Right renal pelvis (tissue), 4 donors: ENCODE data around the gene IFI27L2. TPM values are rescaled to one million over a fixed set of nuclear protein-coding genes. Genes with fewer than 3 reads are reported as not detected.

ENCODE experiments used
- DNase-seq, 4 donors: peaks; one replicate each; pipeline ENCODE4 v3.0.0-alpha.2; 2013; ENCODE audit warnings: low read depth in 4 of 4, low spot score in 3 of 4, missing footprints in 1 of 4
- polyA plus RNA-seq, 4 donors: library from polyadenylated mRNA; unstranded; fragments of 120-200 nt; gene quantifications; one replicate each; pipeline ENCODE4 v1.2.1, GENCODE V29; 2013; ENCODE audit not compliant: insufficient read length in 4 of 4

IFI27L2 gene
- polyA plus RNA-seq, 4 donors = 21.2 to 31.1 (median 27.2) TPM

DNA sequence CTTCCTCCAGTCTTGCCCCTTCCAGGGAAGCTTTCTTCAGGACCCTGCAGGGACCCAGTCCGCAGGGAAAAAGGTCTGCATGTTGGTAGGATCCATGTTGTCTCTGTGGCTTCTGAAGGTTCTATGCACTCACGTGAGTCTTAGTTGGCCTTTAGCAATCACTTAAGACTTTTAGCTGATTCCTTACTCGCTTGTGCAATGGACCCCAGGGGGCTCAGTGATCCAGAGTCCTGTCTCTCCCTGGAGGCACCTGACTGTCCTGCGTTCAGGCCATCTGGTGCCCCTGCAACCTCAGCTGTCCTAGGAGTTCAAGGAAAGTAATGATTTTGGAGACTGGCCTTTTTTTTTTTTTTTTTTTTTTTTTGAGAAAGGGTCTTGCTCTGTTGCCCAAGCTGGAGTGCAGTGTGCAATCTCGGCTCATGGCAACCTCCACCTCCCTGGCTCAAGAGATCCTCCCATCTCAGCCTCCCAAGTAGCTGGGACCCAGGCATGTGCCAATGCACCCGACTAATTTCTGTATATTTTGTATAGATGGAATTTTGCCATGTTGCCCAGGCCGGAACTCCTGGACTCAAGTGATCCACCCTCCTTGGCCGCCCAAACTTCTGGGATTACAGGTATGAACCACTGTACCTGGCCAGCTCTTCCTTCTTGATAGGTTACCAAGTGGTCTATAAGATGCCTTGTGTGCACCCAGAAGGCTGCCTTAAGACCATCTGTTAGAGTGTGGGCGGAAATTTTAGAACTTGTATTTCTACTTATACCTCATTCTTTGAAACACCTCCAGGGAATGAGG lies 4.6 kb downstream of the IFI27L2 start:
- DNase-seq = no peak

DNA sequence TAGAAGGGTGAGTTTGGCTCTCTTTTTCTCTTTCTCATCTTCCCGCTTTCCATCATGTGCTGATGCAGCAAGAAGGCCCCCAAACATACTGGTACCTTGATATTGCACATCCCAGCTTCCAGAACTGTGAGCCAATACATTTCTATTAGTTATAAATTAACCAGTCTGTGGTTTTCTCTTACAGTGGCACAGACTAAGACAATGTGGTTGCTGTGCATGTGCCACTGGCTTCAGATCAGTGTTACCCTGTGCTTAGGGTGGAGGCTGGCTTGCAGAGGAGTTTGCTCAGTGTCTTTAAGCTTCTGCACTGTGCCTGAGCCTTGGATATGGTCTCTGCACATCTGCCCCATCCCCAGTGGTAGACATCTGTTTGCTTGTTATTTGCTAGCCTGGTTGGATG lies 5.5 kb downstream of the IFI27L2 start:
- no peak for DNase-seq

DNA sequence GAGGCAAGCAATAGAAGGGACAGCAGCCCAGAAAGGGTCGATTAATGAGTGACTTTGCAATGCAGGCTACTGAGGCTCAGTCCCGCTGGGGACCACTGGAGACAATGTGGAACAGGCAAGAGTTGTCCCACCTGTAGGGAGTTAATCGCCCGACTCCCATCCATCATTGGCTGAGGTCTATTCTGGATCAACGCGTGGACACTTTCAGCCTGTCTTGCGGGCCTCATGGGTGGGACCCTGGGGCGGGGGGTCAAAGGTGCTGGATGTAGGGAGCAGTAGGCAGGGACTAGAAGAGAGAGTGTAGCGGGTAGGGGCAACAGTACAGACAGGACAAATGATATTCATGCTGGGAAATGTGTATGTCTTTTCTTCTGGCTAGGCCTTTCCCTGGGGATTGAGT lies 6.1 kb downstream of the IFI27L2 start:
- no peak for DNase-seq

DNA sequence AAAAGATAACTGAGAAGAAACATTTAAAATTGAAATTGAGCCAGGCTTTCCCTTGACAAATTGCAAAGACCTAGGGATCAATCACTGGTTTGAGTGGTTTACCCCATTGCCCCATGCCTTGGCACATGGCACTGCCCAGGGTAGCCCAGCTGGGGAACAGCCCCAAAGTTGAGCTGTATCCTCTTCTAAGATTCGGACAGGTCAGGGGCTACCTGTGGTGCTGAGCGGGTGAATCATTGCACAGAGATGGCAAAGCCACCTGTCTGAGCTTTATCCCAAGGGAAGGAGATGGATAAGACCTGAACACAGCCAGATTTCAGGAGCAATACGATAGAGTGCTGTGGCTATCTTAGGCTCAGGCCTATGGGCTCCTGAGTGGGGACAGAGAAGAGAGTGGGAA lies 7.0 kb downstream of the IFI27L2 start:
- no peak for DNase-seq

DNA sequence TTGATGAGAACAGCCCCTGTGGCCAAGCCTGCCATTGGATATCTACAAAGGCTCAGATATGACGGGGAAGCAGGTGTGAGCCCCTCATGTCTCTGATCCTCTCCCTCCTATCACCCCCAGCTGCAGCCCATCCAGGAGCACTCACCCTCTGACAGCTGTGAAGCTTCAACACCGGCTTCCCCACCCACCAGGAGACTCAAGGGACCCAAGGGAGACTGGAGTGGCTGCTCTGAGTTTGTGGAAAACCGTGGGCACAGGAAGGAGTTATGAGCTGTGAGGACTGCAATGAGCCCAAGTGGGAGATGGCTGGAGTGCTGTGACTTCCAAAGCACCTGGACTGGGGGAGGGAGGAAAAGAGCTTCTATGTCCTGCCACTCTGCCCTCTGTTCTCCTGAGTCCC lies 7.9 kb downstream of the IFI27L2 start:
- no peak for DNase-seq

DNA sequence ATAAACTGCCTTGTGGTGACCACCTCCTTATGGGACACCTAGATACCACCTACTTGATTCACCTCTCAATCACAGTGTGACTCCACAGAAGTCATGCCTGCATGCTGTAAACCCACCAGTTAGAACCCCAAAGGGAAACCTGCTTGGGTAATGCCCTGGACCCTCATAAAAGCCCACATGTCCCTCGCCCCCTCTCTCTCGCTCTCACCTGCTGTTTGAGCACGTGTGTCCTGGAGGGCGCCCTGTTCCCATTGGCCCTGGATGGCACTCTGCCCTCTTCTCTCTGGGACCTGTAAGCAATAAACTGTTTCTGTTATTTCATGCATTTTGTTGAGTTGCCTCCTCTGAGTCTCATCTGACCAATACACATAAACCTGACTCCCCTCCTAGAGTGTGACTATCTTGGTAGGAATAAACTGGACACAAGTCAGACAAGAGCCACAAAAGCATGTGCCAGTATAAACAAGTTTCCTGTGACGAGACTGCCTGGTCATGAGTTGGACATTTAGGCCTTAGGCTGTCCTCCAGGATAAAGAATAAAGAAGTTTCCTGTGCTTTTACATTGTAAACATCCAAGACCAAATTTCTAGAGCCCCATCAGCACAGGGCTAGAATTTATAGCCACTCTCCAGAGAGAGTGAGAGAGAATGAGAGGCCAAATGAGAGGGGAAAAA lies 8.6 kb downstream of the IFI27L2 start:
- no peak for DNase-seq

DNA sequence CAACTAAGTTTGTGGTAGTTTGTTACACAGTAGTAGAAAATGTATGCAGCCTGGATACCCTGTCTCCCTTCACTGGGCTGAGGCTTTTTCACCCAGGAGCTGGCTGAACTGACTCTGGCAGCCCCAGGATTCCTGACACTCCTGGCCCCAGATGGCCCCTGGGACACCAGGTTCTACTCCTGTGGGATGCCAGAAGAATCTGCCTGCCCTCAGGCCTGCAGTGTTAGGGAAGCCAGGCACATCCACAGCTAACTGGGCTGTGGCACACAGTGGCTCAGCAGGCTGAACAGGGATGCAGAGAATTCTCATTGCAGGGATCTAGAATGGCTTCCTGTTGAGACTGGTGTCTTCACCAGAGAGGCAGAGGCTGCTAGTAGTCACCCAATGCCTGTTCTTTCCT lies 10.3 kb downstream of the IFI27L2 start:
- DNase-seq = no peak

DNA sequence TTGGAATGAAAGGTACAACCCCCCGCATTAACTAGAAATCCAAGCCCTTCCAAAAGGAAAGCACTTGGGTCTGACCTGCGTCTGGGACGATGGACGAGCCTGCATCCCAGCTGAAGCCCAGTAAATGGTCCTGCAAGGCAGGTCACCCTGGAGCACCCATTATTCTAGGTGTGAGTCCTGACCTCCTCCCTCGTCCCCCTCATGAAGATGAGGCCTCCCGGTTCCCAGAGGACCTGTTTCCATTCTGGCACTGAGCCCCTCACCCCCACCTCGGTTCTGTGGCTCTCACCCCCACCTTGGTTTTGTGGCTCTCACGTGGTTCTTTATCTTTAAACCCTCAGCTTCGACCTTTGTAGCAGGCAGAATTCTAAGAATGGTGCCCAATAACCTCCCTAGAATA lies 11.5 kb downstream of the IFI27L2 start:
- no peak for DNase-seq

DNA sequence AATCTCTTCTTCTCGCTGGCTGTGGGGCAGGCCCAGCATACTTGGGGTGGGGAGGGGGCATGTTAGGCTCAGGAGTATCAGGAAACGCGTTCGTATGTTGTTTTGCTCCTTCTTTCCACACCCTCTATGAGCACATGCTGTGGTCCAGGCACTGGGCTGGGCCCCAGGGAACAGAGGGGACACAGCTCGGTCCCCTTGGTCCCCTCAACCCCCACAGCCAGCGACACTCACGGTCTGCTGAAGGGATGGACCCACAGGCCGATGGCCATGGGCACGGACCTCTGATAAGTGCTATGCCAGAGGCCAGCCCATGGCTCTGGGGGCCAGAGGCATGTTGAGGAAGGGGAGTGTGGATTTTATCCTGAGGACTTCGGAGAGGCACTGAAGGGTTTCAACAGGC lies 12.7 kb downstream of the IFI27L2 start:
- no peak for DNase-seq

DNA sequence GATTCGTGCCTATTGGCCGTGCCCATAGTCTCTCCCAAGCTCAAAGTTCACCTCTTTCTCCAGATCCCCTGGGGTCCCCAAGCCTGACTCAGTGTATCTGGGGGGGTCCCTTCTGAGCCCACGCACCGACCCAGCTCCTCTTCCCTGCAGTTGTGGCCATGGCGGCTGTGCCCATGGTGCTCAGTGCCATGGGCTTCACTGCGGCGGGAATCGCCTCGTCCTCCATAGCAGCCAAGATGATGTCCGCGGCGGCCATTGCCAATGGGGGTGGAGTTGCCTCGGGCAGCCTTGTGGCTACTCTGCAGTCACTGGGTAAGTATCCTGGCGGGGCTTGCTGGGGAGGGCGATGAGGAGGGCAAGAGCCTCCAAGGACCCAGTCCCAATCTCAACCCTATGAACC lies 13.8 kb downstream of the IFI27L2 start:
- no peak for DNase-seq

DNA sequence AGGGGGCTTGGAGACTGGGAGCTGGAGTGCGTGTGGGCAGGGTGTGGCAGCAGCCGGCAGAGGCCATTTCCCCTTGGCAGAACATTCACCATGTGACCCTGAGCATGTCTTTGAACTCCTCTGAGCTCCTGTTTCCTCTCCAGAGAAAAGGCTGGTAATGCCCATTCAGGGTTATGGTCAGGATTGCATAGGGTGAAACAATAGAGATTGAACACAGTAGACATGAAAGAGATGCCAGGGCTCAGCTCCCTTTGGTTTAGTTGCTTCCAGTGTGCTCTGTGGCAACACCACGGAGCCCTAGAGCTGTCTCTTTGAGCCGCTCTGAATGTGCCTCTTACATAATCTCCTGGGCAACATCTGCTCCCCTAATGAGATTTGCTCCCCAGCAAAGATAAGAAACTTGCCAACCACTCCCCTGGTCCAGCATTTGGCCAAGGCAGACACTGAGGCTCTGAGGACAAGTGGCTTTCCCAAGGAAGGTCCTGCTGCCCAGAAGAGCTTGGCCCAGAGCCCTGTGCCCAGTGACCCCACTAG lies 14.3 kb downstream of the IFI27L2 start:
- DNase-seq = no peak

DNA sequence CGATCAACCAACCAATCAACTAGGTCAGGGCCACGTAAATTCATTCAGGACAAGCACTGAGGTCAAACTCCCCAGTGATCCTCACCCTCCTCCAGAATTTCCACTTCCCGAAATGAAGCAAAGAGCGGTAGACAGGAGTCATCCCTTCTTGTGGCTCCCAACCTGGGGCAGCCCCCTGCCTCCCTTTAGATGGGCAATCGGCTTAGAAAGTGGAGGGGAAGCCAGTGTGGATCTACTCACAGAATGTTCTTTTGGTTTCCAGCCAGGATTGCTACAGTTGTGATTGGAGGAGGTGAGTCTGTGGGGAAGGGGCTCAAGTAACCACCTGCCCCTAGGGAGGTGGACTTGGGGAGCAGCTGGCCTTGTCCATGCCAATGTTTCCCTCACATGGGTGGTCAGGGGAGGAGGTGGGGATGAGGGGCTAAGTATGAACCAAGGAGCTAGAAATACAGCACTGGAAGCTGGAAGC lies 14.8 kb downstream of the IFI27L2 start:
- no peak for DNase-seq

DNA sequence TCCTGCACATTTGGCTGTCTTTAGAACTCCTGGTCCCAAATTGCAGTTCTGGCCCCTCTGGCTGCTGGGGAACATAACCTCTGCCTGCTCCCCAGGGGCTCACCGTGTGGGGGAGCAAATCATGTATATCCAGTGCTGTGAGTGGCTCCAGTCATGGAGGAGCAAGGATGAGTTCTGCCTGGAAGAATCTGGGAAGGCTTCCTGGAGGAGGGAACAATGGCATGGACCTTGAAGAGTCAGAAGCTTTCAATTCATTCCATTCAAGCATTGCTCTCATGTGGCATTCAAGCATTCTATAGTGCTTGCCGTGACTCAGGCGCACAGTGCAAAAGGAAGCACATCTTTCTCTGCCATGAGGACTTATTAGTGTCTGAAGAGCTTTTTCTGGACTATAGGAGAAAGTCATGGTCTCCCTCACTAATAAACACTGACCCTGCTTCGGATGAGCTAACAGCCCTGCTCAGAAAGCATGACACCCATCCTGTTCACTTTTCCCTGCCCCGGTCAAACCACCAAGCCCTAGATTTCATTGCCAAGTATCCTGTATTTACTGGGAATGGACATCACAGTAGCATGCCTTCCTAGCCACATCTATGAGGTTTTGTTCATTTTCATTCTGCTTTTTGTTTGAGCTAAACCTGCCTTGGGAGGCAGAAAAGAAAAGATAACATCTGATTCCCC lies 15.4 kb downstream of the IFI27L2 start:
- DNase-seq = no peak

DNA sequence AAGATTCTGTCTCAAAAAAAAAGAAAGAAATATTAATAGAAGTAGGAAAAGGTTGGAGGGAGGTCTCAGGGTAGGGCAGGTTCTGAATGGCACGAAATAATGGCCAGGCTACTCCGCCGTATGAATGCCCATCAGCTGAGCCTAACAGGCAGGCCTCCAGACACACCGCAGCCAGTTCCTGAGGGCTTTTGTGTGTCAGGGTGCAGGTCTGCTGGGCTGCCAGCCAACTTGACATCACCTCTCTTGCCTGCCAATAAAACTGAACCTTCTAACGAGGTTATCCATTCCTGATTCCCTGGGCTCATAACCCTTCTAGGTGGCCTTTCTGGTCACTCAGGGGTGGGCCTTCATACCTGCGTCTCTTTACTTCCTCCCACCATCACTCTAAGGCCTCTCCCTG lies 15.9 kb downstream of the IFI27L2 start:
- no peak for DNase-seq

DNA sequence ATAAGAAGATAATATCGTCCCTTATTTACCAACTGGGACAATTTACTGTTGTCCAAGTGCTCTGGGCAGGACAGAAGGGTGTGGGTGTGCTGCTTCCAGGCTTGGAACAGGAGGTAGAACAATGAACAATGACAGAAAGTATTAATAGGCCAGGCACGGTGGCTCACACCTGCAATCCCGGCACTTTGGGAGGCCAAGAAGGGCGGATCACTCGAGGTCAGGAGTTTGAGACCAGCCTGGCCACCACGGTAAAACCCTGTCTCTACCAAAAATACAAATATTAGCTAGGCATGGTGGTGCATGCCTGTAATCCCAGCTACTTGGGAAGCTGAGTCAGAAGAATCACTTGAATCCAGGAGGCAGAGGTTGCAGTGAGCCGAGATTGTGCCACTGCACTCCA lies 16.3 kb downstream of the IFI27L2 start:
- no peak for DNase-seq

DNA sequence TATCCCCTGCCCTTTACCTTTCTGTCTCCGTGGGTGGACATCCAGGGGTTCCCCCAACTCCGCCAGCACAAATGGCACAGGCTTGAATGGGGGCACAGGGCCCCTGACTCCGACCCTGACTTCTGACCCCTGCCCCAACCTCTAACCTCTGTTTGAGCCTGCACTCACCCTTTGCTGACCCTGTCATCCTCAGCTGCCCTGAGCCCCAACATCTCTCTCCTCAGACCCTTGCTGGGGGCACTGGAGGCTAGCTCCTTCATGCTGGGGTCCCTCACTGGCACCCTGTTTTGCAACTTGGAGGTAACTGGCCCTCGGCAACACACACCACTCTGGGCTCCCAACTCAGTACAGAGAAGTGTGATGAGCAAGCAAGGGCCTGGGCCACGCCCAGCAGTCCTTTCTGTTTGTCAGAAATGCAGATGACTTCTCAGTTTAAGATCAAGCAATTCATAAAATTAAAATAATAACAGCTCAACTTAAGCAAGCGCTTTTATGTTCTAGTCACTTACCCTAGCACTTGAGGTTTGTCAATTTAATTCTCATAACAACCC lies 16.8 kb downstream of the IFI27L2 start:
- no peak for DNase-seq

DNA sequence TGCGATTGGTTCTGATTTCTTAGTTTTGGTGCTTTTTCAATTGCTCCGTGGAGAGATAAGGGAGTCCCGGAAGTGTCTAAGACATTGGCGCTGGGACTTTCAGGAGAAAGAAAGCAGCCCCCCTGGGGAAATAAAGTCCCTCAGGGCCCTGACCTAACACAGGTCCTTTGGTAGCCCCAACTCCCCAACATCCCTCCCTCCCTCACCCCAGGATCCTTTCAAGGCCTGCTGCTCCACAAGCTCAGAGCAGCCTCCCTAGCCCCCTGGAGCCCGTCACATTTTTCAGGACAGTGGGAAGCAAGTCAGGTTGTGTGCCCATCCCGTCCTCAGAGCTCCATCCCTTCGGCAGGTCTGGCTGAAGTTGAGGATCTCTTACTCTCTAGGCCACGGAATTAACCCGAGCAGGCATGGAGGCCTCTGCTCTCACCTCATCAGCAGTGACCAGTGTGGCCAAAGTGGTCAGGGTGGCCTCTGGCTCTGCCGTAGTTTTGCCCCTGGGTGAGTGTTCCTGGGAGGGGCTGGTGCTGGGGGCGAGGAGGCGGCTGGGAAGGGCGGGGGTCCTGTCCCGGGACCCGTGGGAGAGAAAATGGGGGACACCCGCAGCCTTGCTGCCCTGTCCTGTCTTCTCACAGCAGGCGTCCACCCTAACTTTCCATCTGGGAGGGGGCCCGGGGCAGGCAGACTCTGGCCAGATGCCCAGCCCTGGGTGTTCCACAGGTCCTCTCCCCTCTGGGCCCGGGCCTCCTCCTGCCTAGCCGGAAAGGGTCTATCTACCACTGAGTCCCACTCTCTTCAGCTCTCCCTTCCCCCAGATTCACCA lies 17.9 kb downstream of the IFI27L2 start:
- DNase-seq = no peak

DNA sequence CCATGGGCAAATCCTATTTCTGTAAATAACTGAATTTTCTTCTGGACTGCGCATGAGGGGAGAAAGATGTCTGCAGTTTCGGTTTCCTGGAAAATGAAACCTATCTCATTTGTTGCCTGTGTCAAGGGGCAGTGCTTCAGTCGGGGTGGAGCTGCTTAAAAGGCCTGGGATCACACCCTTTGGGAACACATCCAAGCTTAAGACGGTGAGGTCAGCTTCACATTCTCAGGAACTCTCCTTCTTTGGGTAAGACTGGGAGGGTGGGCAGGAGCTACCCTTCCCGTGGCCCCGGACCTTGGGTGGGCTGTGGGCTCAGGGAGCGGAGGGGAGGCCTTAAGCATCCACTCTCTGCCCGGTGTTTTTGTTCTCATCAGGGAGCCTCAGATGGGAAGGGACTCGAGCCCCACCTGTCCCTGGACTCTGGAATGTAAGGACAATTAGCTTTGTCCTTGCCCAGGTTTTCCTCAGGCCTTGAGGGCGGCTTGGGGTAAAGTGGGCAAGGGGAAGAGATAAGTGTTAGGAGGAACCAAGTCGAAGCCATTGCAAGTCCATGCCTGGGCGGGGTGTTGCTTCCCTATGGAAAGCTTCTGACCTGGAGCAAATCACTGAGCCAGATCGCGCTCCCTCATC lies 18.7 kb downstream of the IFI27L2 start, which contains the start of gene IFI27:
IFI27 (plus strand) TSS at position 185 of the 630 bp plus-strand sequence.
- no peak for DNase-seq

DNA sequence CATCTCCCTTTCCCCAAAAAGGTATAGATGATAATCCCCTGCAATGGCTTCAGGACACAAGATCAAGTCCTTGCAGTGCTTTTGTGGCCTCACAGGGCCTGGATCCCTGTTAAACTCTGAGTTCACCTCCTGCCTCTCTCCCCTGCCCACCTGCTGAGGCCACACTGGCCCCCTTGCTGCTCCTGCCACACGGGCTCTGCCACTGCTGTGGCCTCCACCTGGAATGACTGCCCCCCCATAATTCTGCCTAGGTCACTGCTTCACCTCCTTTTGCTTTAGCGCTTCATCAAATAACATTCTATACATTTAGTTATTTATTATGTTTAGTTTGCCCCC lies 19.5 kb downstream of the IFI27L2 start:
- no peak for DNase-seq

DNA sequence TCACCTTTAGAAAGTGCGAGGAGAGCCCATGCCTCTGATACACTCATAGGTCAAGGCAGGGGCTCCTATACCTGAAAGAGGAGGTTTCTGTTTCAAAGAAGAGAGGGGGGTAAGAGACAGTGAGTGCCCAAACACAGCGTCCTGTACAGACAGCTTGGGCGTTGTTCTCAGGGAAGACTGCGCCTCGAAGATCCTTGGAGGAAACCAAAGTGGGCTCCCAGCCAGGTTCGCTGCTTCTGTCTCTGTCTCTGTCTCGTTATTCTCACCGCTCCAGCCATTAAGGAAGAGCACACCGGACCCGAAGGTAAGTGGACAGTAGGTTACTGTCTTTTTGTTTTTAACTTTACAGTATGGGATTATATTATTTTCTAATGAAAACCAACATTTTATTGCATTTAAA lies 24.7 kb downstream of the IFI27L2 start:
- DNase-seq = no peak
